NOMO-1 treated with dmso at 0.1 percent for 144 hours (cell line): ENCODE measurements around the gene RNF10.
"Not testable (repeated sequence)": the region's sequence is repeated elsewhere in the genome, so short reads cannot be mapped to it uniquely, and the experiment has no call there.

ENCODE experiments used
- DNase-seq: peaks from one replicate; lab custom pipeline; 2025; ENCODE audit not compliant: unreplicated experiment; lab: John Stamatoyannopoulos, UW

RNF10 gene

DNA sequence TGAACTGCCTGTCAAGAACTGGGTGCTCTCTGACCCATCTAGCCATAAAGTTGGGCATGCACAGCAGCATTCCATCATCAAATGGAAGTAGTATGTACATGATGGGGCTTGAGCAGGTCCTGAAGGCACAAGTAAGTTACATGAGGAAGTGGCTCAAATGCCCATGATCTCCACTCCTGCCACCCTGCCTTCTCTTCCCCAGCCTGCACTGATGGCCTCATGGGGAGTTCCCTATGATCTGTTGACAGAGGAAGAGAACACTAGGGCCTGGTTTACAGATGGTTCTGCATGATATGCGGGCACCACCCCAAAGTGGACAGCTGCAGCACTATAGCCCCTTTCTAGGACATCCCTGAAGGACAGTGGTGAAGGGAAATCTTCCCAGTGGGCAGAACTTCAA lies 77.4 kb downstream of the RNF10 start:
- not testable (repeated sequence) for DNase-seq

DNA sequence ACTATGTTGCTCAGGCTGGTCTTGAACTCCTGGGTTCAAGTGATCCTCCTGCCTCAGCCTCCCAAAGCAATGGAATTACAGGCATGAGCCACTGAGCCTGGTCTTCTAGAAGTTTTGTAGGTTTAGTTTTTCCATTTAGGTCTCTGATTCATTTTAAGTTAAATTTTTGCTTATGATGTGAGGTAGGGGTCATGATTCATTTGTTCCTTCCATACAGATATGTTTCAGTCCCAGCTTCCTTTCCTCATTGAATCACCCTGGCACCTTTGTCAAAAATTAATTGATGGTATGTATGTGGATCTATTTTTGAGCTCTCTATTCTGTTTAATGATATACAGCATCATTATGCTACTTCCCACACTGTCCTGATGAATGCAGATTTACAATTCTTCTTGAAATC lies 80.7 kb downstream of the RNF10 start:
- no peak for DNase-seq

DNA sequence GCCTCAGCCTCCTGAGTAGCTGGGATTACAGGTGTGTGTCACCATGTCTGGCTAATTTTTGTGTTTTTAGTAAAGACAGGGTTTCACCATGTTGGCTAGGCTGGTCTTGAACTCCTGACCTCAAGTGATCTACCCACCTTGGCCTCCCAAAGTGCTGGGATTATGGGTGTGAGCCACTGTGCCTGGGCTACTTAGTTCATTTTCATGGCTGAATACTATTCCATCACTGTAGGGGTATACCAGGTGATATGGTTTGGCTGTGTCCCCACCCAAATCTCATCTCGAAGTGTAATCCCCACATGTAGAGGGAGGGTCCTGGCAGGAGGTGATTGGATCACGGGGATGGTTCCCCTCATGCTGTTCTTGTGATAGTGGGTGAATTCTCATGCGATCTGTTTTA lies 83.0 kb downstream of the RNF10 start:
- not testable (repeated sequence) for DNase-seq

- not testable (repeated sequence) for DNase-seq
Measured at GRCh38 chr12:120617767-120618166, 83.6 kb downstream of the RNF10 start.

- no peak for DNase-seq
Measured at GRCh38 chr12:120618954-120619615, 84.9 kb downstream of the RNF10 start.

GRCh38 chr12:120620624-120621023 lies 86.5 kb downstream of the RNF10 start:
- no peak for DNase-seq

DNA sequence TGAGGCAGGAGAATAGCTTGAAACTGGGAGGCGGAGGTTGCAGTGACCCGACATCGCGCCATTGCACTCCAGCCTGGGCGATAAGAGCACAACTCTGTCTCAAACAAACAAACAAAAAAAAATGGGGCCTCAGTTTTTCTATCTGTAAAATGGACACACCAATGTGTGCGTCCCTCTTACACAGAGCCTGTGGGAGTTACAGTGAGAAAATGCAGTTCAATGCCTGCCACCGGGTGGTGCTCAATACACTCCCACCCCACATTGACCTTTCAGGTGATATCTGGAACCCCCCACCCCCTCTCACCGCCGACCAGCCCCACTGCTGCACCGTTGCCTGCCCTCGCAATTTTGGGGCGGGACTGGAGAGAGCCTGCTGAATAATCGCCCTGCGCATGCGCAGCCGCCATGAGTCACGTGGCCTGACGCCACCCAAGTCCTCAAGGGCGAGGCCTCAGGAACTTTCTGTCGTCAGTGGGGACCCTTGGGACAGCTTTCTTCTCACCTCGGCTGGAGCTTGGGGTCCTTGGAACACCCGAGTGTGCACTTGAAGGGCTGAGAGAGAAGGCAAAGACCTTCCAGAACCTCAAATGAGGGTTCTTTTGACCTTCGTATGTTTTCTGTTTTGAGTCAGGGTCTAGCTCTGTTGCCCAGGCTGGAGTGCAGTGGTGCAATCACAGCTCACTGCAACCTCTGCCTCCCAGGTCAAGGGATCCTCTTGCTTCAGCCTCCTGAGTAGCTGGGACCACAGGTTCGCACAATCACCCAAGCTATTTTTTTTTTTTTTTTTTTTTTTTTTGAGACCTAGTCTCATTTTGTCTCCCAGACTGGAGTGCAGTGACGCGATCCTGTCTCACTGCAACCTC lies 91.6 kb downstream of the RNF10 start:
- DNase-seq, result no peak
